ENCODE data around the gene TMEM134.

Gene TMEM134

GRCh38 chr11:67455054-67455453 is 14.0 kb downstream of the TMEM134 start, which contains the start of gene CABP4:
Gene CABP4, plus strand, starts transcription at chr11:67455354. Its CDS starts 70 bp downstream, at chr11:67455424.
- no peak for DNase-seq

- DNase-seq: no peak
Observed at GRCh38 chr11:67453816-67454732, 15.0 kb downstream of the TMEM134 start.

GRCh38 chr11:67452141-67452952 is 16.7 kb downstream of the TMEM134 start, which contains the start of gene GPR152:
Gene GPR152, minus strand, starts transcription at chr11:67452729. Its CDS starts 5 bp downstream, at chr11:67452724.
- no peak for DNase-seq

GRCh38 chr11:67451658-67451976 is 17.4 kb downstream of the TMEM134 start:
- DNase-seq: no peak

- no peak for DNase-seq
Observed at GRCh38 chr11:67450796-67451657, 18.0 kb downstream of the TMEM134 start.

- DNase-seq: no peak
Observed at GRCh38 chr11:67449116-67449844, 19.8 kb downstream of the TMEM134 start.

GRCh38 chr11:67448220-67448609 is 20.8 kb downstream of the TMEM134 start:
- DNase-seq: no peak

- DNase-seq: no peak
Observed at GRCh38 chr11:67445515-67445914, 23.5 kb downstream of the TMEM134 start.

- no peak for DNase-seq
Observed at GRCh38 chr11:67442504-67443404, 26.3 kb downstream of the TMEM134 start.

GRCh38 chr11:67441731-67442351 is 27.2 kb downstream of the TMEM134 start:
- DNase-seq: no peak

- no peak for DNase-seq
Observed at GRCh38 chr11:67441098-67441563, 27.9 kb downstream of the TMEM134 start.

- no peak for DNase-seq
Observed at GRCh38 chr11:67440229-67441097, 28.6 kb downstream of the TMEM134 start.

GRCh38 chr11:67439321-67440228 is 29.5 kb downstream of the TMEM134 start:
- no peak for DNase-seq

GRCh38 chr11:67438158-67438902 is 30.7 kb downstream of the TMEM134 start:
- DNase-seq: no peak

GRCh38 chr11:67437809-67438157 is 31.3 kb downstream of the TMEM134 start:
- DNase-seq: no peak

- DNase-seq: no peak
Observed at GRCh38 chr11:67437082-67437808, 31.8 kb downstream of the TMEM134 start, which contains the start of gene PTPRCAP. Gene PTPRCAP, minus strand, starts transcription at chr11:67437682. Its CDS starts 63 bp downstream, at chr11:67437619.

All from NCI-H1694 (cell line).